Heart left ventricle (tissue), 13 donors: ENCODE measurements around the gene DDO.

ENCODE experiments used
- POLR2A ChIP-seq, 2 donors: fragments of 450-650 bp; IDR thresholded peaks; one replicate each; pipeline ENCODE4 v1.6.1; 2017; ENCODE audit warnings: antibody characterized with exemption in 2 of 2, mild to moderate bottlenecking in 2 of 2, moderate library complexity in 2 of 2
- TF ChIP-seq, protein P1 (sequence below), 12 donors: fragments of 200-600 bp; sonication (generic) in 4 of 12; IDR thresholded peaks; one replicate each; pipeline versions ENCODE4 v1.5.0 to v1.8.0; 2018 to 2022; ENCODE audit warnings: antibody characterized with exemption in 12 of 12, mild to moderate bottlenecking in 5 of 12
- donor health status: ischemic (EF 13 %, LVEDD 7.1; RV severe dilation, severe dysfunction).
- donor health status: DM: no; HTN: yes; CAD: no.
- donor health status: DM: no; HTN: no; CAD: no.
- donor health status: ischemic (EF 25% LVEDD 6.9; RV normal size, moderate dysfunction).
- donor health status: ischemic (EF 25% LVEDD 5.7; RV mildly dilated, moderate dysfunction).
- donor health status: ischemic (EF 35%, LVEDD 5.7; RV mildly dilated, moderate dysfunction).
- donor health status: nonischemic (EF 11% LVEDD 7.7; RV severe dilation, severe dysfunction).
- donor health status: DM: yes; HTN: yes; CAD: no.
- donor health status: PGD.
- donor health status: ischemic (EF 29% LVEDD 5.4; RV normal size, mild dysfunction).
- donor health status: nonischemic (EF 23%, LVEDD 6.1; RV moderate dilation, normal function).

DNA sequence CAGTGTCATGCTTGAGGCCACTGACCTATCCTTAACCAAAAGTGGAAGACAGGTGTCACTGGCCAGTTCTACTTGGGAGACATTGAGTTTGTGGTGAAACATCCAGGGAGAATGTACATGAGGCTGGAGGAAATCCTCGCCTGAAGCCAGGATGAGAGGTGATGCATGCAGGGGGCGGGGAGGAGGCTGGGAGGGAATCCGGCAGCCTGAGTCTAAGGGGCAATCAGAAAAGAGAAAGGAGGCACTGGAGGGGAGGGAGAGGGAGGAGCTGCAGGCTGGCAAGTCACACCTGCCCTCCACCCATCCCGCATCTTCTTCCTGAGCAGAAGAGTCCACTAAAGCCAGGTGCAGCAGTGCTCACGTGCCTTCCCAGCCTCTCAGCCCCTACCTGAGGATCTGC lies 14.9 kb upstream of the DDO start:
- TF ChIP-seq, protein P1, sequence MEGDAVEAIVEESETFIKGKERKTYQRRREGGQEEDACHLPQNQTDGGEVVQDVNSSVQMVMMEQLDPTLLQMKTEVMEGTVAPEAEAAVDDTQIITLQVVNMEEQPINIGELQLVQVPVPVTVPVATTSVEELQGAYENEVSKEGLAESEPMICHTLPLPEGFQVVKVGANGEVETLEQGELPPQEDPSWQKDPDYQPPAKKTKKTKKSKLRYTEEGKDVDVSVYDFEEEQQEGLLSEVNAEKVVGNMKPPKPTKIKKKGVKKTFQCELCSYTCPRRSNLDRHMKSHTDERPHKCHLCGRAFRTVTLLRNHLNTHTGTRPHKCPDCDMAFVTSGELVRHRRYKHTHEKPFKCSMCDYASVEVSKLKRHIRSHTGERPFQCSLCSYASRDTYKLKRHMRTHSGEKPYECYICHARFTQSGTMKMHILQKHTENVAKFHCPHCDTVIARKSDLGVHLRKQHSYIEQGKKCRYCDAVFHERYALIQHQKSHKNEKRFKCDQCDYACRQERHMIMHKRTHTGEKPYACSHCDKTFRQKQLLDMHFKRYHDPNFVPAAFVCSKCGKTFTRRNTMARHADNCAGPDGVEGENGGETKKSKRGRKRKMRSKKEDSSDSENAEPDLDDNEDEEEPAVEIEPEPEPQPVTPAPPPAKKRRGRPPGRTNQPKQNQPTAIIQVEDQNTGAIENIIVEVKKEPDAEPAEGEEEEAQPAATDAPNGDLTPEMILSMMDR (IDR thresholded peaks at IDR 0.05) = no peak
- no peak for TF ChIP-seq POLR2A (IDR thresholded peaks at IDR 0.05)
